Measurements from ENCODE around the gene CCDC90B. TPM values are rescaled to one million over a fixed set of nuclear protein-coding genes. Genes with fewer than 3 reads are reported as not detected.

Gene CCDC90B
- total and polyA plus RNA-seq, 10 of the 15 experiments (the other 5 are each of a cell fraction or from before 2014, with no cell fraction given), result 33.2 to 91.5 (median 59.2) TPM

DNA sequence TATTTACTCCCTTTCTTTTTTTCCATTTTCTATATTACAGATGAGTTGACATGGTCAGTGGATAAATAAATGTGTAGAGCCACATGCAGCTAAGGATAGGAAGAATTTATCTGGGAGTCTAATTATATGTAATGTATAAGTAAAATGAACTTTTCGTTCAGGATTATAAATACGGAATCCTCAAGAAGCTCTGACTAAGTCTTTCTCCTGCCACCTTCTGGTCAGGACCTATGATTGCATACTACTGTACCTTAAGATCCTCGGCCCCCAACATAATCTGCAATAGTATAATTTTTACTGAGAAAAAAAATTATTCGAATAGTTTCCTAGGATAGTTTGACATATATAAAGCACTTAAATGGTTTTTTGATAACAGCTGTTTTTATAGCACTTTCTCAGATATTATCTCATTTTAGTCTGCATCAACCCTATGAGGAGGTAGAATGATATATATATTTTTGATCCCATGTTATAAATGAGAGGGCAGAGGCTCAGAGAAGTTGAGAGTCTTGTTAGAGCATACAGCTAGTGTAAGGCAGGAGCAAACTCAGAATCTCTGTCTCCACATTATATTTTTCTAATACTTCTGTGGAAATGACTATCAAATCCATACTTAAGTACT is 36.1 kb downstream of the CCDC90B start:
- RAD21 ChIA-PET (ENCODE audit: unreplicated experiment), result interaction anchor here (0.6 to 3.5 kb wide), 24 partner anchors 14 to 567 kb away, joined by 3 to 36 read pairs (median 6); partner anchors contain the start of genes CCDC90B, DDIAS, PCF11 and PRCP
- TF ChIP-seq SMC3 (IDR thresholded peaks at IDR 0.05; ENCODE audit: borderline replicate concordance, low read length) (peak; percentile 83; the same call in 1 of the 2 replicates), RAD21 (IDR thresholded peaks at IDR 0.05; ENCODE audit: insufficient read depth, low read depth, low read length) (peak; percentile 75), MTA2 (IDR thresholded peaks at IDR 0.05; ENCODE audit: low read depth) (no peak), CBFB (IDR thresholded peaks at IDR 0.05; ENCODE audit: low read depth) (no peak), RBBP5 (conservative IDR thresholded peaks at IDR 0.05) (no peak)
- TF ChIP-seq, protein P1, sequence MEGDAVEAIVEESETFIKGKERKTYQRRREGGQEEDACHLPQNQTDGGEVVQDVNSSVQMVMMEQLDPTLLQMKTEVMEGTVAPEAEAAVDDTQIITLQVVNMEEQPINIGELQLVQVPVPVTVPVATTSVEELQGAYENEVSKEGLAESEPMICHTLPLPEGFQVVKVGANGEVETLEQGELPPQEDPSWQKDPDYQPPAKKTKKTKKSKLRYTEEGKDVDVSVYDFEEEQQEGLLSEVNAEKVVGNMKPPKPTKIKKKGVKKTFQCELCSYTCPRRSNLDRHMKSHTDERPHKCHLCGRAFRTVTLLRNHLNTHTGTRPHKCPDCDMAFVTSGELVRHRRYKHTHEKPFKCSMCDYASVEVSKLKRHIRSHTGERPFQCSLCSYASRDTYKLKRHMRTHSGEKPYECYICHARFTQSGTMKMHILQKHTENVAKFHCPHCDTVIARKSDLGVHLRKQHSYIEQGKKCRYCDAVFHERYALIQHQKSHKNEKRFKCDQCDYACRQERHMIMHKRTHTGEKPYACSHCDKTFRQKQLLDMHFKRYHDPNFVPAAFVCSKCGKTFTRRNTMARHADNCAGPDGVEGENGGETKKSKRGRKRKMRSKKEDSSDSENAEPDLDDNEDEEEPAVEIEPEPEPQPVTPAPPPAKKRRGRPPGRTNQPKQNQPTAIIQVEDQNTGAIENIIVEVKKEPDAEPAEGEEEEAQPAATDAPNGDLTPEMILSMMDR (IDR thresholded peaks at IDR 0.05 in 2 of 3, conservative IDR thresholded peaks at IDR 0.05 in 1 of 3; ENCODE audit: control insufficient read depth in 2 of 3, extremely low read depth in 1 of 3, insufficient read depth in 1 of 3, low read depth in 3 of 3, low read length in 3 of 3), result peak; percentile 51 to 68 (median 66)
- no TSS peak for BruUV-seq (replicated peaks)
- SMC1A ChIA-PET (ENCODE audit: uncharacterized antibody, unreplicated experiment), result interaction anchor here (0.6 to 4.6 kb wide), 41 partner anchors 8 to 570 kb away, joined by 3 to 56 read pairs (median 4); partner anchors contain the start of gene DDIAS
- ATAC-seq, result peak; percentile 93
- Histone ChIP-seq H3K79me2 (ENCODE audit: control insufficient read depth, insufficient read depth, low read length) (no peaks in the 10 kb centered on the region), H4K20me1 (ENCODE audit: control insufficient read depth, insufficient read depth) (no peaks in the 10 kb centered on the region), H3K4me1 (ENCODE audit: control insufficient read depth, insufficient read depth, low read length) (peaks cover 12% of the 10 kb centered on the region), H3K9ac (ENCODE audit: control insufficient read depth, insufficient read depth, low read length) (no peak overlapping the region), H3K27me3 (replicated peaks in 1 of 2; ENCODE audit: control insufficient read depth in 2 of 2, insufficient read depth in 2 of 2, low read length in 1 of 2) (no peaks in the 10 kb centered on the region), H2AFZ (ENCODE audit: control insufficient read depth, low read depth, low read length) (no peak overlapping the region; the same call in 1 of the 2 replicates), H3K27ac (ENCODE audit: control insufficient read depth, insufficient read depth) (no peak overlapping the region), H3K4me3 (no peak overlapping the region), H3K36me3 (ENCODE audit: control insufficient read depth in 2 of 2, insufficient read depth in 2 of 2, low read length in 1 of 2) (no peaks in the 10 kb centered on the region), H3K9me3 (replicated peaks; ENCODE audit: control insufficient read depth, insufficient read depth, low read length) (no peaks in the 10 kb centered on the region), H3K4me2 (ENCODE audit: control insufficient read depth, insufficient read depth) (no peak overlapping the region)
- POLR2A ChIA-PET, result interaction anchor here (1.3 to 1.5 kb wide), 2 partner anchors 350 to 383 kb away, joined by 3 read pairs; partner anchors contain the start of gene PRCP
- in situ Hi-C loops (cut with MboI) (loop anchor here (5.0 kb wide), 1 partner anchor 348 kb away; the partner anchor contains the start of genes DDIAS and PRCP), intact Hi-C loops (cut with micrococcal nuclease; ENCODE audit: unreplicated experiment) (loop anchor here (1.0 to 5.0 kb wide), 4 partner anchors 21 to 383 kb away; no protein-coding TSS in a partner anchor)
- no peak for DNase-seq (ENCODE audit: low read depth, low spot score)
- CTCF ChIA-PET, result interaction anchor here (0.7 to 4.6 kb wide), 74 partner anchors 8 to 819 kb away, joined by 3 to 87 read pairs (median 5); partner anchors contain the start of genes DDIAS, PCF11, PRCP and RAB30
- FAIRE-seq, result peak; percentile 59
- 1% methylated on average over 4 of the region's 4 CpGs for WGBS (ENCODE audit: insufficient coverage, insufficient replicate concordance, low lambda C conversion rate, missing lambda C conversion rate)
